Measurements from ENCODE around the gene CHEK2. TPM values are rescaled to one million over a fixed set of nuclear protein-coding genes. Genes with fewer than 3 reads are reported as not detected.
A peak's percentile ranks its signal among the peaks of the same experiment; 100 is the strongest.

CHEK2 gene
- polyA plus RNA-seq, 3 donors: 6.6 to 13.1 (median 7.8) TPM

DNA sequence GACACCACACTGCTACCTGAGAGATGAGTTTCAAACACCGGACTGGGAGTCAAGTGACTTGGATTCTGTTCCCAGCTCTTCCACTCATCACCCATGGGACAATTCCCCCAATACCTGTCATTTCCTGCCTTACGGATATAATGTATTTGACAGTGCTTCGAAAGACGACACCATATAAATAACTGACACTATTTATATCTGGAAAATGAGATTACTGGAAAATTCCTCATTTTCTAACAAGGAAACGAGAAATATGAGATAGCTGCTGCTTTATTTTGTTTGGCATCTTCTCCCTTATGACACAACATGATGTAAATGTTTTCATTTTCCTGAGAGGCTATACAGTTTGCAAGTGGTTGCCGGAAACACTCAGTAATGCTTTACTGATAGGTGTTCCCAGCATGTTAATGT is 8.9 kb upstream of the CHEK2 start:
- no peak overlapping the region for H3K9ac ChIP-seq (ENCODE audit: insufficient read depth, low read length, poor library complexity, severe bottlenecking)
- Mint-ChIP-seq H3K27me3 (ENCODE audit: low read depth in 3 of 3) (peaks cover 0 to 8% (median 0%) of the 10 kb centered on the region in 3 donors), H3K9me3 (peaks cover 0 to 3% (median 0%) of the 10 kb centered on the region in 7 donors), H3K4me1 (peaks cover 17% of the 10 kb centered on the region), H3K4me3 (no peak overlapping the region), H3K27ac (no peak overlapping the region), H3K36me3 (peaks cover 34 to 68% of the 10 kb centered on the region in 2 donors)
- no peaks in the 10 kb centered on the region for H3K27me3 ChIP-seq (ENCODE audit: control insufficient read depth in 2 of 2, insufficient read depth in 2 of 2, low read length in 2 of 2)
- no peak for DNase-seq
- H3K27ac ChIP-seq (ENCODE audit: low read depth in 1 of 2, low read length in 2 of 2): no peak overlapping the region
- H3K4me2 ChIP-seq (replicated peaks; ENCODE audit: extremely low read depth, low read length, poor library complexity, severe bottlenecking): no peak overlapping the region
- H4K20me1 ChIP-seq (ENCODE audit: insufficient read depth, low read length): no peaks in the 10 kb centered on the region
- H3K4me3 ChIP-seq (replicated peaks in 1 of 3; ENCODE audit: low read depth in 2 of 3, low read length in 3 of 3): no peak overlapping the region
- TF ChIP-seq, protein P1, sequence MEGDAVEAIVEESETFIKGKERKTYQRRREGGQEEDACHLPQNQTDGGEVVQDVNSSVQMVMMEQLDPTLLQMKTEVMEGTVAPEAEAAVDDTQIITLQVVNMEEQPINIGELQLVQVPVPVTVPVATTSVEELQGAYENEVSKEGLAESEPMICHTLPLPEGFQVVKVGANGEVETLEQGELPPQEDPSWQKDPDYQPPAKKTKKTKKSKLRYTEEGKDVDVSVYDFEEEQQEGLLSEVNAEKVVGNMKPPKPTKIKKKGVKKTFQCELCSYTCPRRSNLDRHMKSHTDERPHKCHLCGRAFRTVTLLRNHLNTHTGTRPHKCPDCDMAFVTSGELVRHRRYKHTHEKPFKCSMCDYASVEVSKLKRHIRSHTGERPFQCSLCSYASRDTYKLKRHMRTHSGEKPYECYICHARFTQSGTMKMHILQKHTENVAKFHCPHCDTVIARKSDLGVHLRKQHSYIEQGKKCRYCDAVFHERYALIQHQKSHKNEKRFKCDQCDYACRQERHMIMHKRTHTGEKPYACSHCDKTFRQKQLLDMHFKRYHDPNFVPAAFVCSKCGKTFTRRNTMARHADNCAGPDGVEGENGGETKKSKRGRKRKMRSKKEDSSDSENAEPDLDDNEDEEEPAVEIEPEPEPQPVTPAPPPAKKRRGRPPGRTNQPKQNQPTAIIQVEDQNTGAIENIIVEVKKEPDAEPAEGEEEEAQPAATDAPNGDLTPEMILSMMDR (IDR thresholded peaks at IDR 0.05): no peak
- intact Hi-C loops (cut with micrococcal nuclease): no loop called here
- H3K79me2 ChIP-seq (ENCODE audit: insufficient read depth, low read length): no peaks in the 10 kb centered on the region
- WGBS (ENCODE audit: insufficient coverage): no CpG with 5 or more reads among the region's 6 CpGs
- no peaks in the 10 kb centered on the region for H3K9me3 ChIP-seq (replicated peaks in 1 of 2; ENCODE audit: control insufficient read depth in 1 of 2, insufficient read depth in 1 of 2, low read length in 2 of 2)
- H3K4me1 ChIP-seq (ENCODE audit: control insufficient read depth in 1 of 2, insufficient read depth in 2 of 2, low read length in 2 of 2): peaks cover 14 to 18% of the 10 kb centered on the region in 2 donors
- H2AFZ ChIP-seq (ENCODE audit: insufficient read depth, low read depth, low read length, poor library complexity, severe bottlenecking): no peak overlapping the region
- peaks cover 21 to 46% of the 10 kb centered on the region in 2 donors for H3K36me3 ChIP-seq (replicated peaks in 1 of 2; ENCODE audit: control insufficient read depth in 1 of 2, insufficient read depth in 2 of 2, low read length in 2 of 2)

DNA sequence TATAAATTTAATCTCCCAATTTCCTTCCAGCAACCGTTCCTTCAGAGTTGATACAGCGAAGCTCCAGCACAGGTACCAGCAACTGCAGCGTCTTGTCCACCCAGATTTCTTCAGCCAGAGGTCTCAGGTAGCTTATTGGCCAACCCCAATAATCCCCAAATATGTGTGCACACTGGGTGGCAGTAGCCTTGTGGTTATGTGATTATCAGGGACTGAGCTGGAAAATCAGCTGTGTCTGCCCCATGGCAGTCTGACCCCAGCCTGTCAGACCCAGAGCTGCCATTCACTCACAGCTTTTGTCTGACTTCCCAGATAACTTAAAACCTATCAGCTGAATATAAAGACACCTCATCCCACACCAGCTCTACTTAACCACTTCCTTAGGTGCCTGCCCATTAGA is 2.2 kb upstream of the CHEK2 start:
- H3K4me1 Mint-ChIP-seq: peaks cover 29% of the 10 kb centered on the region
- Histone ChIP-seq H3K27ac (ENCODE audit: low read depth in 1 of 2, low read length in 2 of 2) (peak overlapping the region in 1 of 2 donors; percentile 18), H3K4me3 (replicated peaks in 1 of 3; ENCODE audit: low read depth in 2 of 3, low read length in 3 of 3) (no peak overlapping the region), H3K4me2 (replicated peaks; ENCODE audit: extremely low read depth, low read length, poor library complexity, severe bottlenecking) (no peak overlapping the region), H3K4me1 (ENCODE audit: control insufficient read depth in 1 of 2, insufficient read depth in 2 of 2, low read length in 2 of 2) (peaks cover 16 to 30% of the 10 kb centered on the region in 2 donors), H3K36me3 (replicated peaks in 1 of 2; ENCODE audit: control insufficient read depth in 1 of 2, insufficient read depth in 2 of 2, low read length in 2 of 2) (peaks cover 31 to 50% of the 10 kb centered on the region in 2 donors), H2AFZ (ENCODE audit: insufficient read depth, low read depth, low read length, poor library complexity, severe bottlenecking) (no peak overlapping the region), H4K20me1 (ENCODE audit: insufficient read depth, low read length) (no peaks in the 10 kb centered on the region), H3K27me3 (ENCODE audit: control insufficient read depth in 2 of 2, insufficient read depth in 2 of 2, low read length in 2 of 2) (no peaks in the 10 kb centered on the region), H3K9ac (ENCODE audit: insufficient read depth, low read length, poor library complexity, severe bottlenecking) (no peak overlapping the region), H3K9me3 (replicated peaks in 1 of 2; ENCODE audit: control insufficient read depth in 1 of 2, insufficient read depth in 1 of 2, low read length in 2 of 2) (no peaks in the 10 kb centered on the region), H3K79me2 (ENCODE audit: insufficient read depth, low read length) (peaks cover 38% of the 10 kb centered on the region)
- WGBS (ENCODE audit: insufficient coverage): no CpG with 5 or more reads among the region's 3 CpGs
- peaks cover 38 to 55% of the 10 kb centered on the region in 2 donors for H3K36me3 Mint-ChIP-seq
- peak overlapping the region in 2 of 7 donors; percentile 28 to 76 for H3K27ac Mint-ChIP-seq
- no peaks in the 10 kb centered on the region for H3K9me3 Mint-ChIP-seq
- TF ChIP-seq, protein P1 (IDR thresholded peaks at IDR 0.05): no peak
- no peaks in the 10 kb centered on the region for H3K27me3 Mint-ChIP-seq (ENCODE audit: low read depth in 3 of 3)
- H3K4me3 Mint-ChIP-seq: peak overlapping the region in 1 of 2 donors; percentile 24
- DNase-seq: no peak
- intact Hi-C loops (cut with micrococcal nuclease): loop anchor here (2.0 to 5.0 kb wide), 2 partner anchors 29 to 138 kb away; partner anchors contain the start of genes CCDC117 (in 1 of the 2) and ZNRF3 (in 1 of the 2)
